ENCODE measurements around the gene ATF4.

Gene ATF4

DNA sequence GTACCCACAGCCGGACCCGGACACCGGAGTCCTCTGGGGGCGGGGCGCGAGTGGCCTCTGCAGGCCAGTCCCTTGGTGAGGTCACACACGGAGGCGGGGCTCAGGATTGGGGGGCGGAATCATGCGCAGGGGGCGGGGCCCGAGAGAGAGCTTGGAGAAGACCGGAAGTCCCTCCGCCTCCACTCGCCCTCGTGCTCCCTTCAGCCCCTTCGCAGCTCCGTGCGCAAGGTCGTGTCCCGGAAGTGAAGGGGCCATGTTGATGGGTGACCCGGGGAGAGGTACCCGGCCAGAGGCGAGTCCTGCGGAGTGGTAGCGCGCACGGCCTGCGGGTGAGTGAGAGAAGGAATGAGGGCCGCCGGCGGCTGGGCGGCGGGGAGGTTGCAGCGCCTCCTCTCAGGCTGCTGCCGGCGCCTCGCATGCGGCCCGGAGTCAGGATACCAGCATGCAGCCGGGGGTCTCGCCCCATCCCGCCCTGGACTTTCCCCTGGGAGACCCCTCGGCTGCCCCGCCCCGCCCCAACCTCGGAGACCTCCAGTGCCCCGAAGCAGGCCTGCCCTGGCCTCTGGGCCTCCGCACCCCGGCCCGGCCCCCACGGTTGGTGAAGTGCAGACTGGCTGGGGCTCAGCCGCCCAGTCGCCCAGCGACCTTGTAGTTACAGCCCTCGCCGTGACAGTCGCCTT, 18.1 kb upstream of the ATF4 start, which contains the start of gene MIEF1 (continued):
- TF ChIP-seq ZNF19 (tag by site-specific recombination; IDR thresholded peaks at IDR 0.05; ENCODE audit: low read depth) (no peak), ZNF571 (tag by site-specific recombination; IDR thresholded peaks at IDR 0.05) (no peak), WT1 (tag by site-specific recombination; IDR thresholded peaks at IDR 0.05) (no peak), HOXA7 (CRISPR knock-in tag; IDR thresholded peaks at IDR 0.05; ENCODE audit: borderline replicate concordance) (no peak), ZNF549 (tag by site-specific recombination; IDR thresholded peaks at IDR 0.05) (no peak), FEZF1 (tag by site-specific recombination; IDR thresholded peaks at IDR 0.05) (no peak), ZNF155 (tag by site-specific recombination; IDR thresholded peaks at IDR 0.05) (no peak), ZNF501 (tag by site-specific recombination; IDR thresholded peaks at IDR 0.05) (0 out of 2 replicates have a peak, but pooled peaks have one; percentile 22), YY1 (tag by site-specific recombination; IDR thresholded peaks at IDR 0.05) (peak; percentile 88), HOXD13 (CRISPR knock-in tag; IDR thresholded peaks at IDR 0.05; ENCODE audit: borderline replicate concordance) (no peak), ZNF114 (tag by site-specific recombination; IDR thresholded peaks at IDR 0.05) (no peak), ZNF654 (tag by site-specific recombination; IDR thresholded peaks at IDR 0.05; ENCODE audit: low read depth) (no peak), ZNF394 (tag by site-specific recombination; IDR thresholded peaks at IDR 0.05; ENCODE audit: borderline replicate concordance) (no peak), ZNF660 (tag by site-specific recombination; IDR thresholded peaks at IDR 0.05) (no peak), ZSCAN23 (tag by site-specific recombination; IDR thresholded peaks at IDR 0.05) (no peak), ZFP69B (tag by site-specific recombination; IDR thresholded peaks at IDR 0.05) (no peak), ZNF529 (tag by site-specific recombination; IDR thresholded peaks at IDR 0.05; ENCODE audit: insufficient replicate concordance) (no peak), MYNN (tag by site-specific recombination; IDR thresholded peaks at IDR 0.05; ENCODE audit: borderline replicate concordance) (no peak), ZBTB17 (tag by site-specific recombination; IDR thresholded peaks at IDR 0.05) (peak; percentile 52), ZNF146 (tag by site-specific recombination; IDR thresholded peaks at IDR 0.05) (no peak)
- TF ChIP-seq, protein P1, sequence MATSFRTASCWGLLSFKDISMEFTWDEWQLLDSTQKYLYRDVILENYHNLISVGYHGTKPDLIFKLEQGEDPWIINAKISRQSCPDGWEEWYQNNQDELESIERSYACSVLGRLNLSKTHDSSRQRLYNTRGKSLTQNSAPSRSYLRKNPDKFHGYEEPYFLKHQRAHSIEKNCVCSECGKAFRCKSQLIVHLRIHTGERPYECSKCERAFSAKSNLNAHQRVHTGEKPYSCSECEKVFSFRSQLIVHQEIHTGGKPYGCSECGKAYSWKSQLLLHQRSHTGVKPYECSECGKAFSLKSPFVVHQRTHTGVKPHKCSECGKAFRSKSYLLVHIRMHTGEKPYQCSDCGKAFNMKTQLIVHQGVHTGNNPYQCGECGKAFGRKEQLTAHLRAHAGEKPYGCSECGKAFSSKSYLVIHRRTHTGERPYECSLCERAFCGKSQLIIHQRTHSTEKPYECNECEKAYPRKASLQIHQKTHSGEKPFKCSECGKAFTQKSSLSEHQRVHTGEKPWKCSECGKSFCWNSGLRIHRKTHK (tag by site-specific recombination; IDR thresholded peaks at IDR 0.05): no peak
- TF ChIP-seq, protein P2, sequence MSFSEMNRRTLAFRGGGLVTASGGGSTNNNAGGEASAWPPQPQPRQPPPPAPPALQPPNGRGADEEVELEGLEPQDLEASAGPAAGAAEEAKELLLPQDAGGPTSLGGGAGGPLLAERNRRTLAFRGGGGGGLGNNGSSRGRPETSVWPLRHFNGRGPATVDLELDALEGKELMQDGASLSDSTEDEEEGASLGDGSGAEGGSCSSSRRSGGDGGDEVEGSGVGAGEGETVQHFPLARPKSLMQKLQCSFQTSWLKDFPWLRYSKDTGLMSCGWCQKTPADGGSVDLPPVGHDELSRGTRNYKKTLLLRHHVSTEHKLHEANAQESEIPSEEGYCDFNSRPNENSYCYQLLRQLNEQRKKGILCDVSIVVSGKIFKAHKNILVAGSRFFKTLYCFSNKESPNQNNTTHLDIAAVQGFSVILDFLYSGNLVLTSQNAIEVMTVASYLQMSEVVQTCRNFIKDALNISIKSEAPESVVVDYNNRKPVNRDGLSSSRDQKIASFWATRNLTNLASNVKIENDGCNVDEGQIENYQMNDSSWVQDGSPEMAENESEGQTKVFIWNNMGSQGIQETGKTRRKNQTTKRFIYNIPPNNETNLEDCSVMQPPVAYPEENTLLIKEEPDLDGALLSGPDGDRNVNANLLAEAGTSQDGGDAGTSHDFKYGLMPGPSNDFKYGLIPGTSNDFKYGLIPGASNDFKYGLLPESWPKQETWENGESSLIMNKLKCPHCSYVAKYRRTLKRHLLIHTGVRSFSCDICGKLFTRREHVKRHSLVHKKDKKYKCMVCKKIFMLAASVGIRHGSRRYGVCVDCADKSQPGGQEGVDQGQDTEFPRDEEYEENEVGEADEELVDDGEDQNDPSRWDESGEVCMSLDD (tag by site-specific recombination; IDR thresholded peaks at IDR 0.05): no peak; the same call in 1 of the 2 replicates
- TF ChIP-seq, protein P3, sequence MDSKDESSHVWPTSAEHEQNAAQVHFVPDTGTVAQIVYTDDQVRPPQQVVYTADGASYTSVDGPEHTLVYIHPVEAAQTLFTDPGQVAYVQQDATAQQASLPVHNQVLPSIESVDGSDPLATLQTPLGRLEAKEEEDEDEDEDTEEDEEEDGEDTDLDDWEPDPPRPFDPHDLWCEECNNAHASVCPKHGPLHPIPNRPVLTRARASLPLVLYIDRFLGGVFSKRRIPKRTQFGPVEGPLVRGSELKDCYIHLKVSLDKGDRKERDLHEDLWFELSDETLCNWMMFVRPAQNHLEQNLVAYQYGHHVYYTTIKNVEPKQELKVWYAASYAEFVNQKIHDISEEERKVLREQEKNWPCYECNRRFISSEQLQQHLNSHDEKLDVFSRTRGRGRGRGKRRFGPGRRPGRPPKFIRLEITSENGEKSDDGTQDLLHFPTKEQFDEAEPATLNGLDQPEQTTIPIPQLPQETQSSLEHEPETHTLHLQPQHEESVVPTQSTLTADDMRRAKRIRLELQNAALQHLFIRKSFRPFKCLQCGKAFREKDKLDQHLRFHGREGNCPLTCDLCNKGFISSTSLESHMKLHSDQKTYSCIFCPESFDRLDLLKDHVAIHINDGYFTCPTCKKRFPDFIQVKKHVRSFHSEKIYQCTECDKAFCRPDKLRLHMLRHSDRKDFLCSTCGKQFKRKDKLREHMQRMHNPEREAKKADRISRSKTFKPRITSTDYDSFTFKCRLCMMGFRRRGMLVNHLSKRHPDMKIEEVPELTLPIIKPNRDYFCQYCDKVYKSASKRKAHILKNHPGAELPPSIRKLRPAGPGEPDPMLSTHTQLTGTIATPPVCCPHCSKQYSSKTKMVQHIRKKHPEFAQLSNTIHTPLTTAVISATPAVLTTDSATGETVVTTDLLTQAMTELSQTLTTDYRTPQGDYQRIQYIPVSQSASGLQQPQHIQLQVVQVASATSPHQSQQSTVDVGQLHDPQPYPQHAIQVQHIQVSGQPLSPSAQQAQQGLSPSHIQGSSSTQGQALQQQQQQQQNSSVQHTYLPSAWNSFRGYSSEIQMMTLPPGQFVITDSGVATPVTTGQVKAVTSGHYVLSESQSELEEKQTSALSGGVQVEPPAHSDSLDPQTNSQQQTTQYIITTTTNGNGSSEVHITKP (tag by site-specific recombination; IDR thresholded peaks at IDR 0.05): peak; percentile 19; the same call in 1 of the 2 replicates
- TF ChIP-seq, protein P4, sequence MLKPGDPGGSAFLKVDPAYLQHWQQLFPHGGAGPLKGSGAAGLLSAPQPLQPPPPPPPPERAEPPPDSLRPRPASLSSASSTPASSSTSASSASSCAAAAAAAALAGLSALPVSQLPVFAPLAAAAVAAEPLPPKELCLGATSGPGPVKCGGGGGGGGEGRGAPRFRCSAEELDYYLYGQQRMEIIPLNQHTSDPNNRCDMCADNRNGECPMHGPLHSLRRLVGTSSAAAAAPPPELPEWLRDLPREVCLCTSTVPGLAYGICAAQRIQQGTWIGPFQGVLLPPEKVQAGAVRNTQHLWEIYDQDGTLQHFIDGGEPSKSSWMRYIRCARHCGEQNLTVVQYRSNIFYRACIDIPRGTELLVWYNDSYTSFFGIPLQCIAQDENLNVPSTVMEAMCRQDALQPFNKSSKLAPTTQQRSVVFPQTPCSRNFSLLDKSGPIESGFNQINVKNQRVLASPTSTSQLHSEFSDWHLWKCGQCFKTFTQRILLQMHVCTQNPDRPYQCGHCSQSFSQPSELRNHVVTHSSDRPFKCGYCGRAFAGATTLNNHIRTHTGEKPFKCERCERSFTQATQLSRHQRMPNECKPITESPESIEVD (tag by site-specific recombination; IDR thresholded peaks at IDR 0.05): no peak
- TF ChIP-seq, protein P5, sequence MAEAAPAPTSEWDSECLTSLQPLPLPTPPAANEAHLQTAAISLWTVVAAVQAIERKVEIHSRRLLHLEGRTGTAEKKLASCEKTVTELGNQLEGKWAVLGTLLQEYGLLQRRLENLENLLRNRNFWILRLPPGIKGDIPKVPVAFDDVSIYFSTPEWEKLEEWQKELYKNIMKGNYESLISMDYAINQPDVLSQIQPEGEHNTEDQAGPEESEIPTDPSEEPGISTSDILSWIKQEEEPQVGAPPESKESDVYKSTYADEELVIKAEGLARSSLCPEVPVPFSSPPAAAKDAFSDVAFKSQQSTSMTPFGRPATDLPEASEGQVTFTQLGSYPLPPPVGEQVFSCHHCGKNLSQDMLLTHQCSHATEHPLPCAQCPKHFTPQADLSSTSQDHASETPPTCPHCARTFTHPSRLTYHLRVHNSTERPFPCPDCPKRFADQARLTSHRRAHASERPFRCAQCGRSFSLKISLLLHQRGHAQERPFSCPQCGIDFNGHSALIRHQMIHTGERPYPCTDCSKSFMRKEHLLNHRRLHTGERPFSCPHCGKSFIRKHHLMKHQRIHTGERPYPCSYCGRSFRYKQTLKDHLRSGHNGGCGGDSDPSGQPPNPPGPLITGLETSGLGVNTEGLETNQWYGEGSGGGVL (tag by site-specific recombination; IDR thresholded peaks at IDR 0.05): no peak
- TF ChIP-seq, protein P6, sequence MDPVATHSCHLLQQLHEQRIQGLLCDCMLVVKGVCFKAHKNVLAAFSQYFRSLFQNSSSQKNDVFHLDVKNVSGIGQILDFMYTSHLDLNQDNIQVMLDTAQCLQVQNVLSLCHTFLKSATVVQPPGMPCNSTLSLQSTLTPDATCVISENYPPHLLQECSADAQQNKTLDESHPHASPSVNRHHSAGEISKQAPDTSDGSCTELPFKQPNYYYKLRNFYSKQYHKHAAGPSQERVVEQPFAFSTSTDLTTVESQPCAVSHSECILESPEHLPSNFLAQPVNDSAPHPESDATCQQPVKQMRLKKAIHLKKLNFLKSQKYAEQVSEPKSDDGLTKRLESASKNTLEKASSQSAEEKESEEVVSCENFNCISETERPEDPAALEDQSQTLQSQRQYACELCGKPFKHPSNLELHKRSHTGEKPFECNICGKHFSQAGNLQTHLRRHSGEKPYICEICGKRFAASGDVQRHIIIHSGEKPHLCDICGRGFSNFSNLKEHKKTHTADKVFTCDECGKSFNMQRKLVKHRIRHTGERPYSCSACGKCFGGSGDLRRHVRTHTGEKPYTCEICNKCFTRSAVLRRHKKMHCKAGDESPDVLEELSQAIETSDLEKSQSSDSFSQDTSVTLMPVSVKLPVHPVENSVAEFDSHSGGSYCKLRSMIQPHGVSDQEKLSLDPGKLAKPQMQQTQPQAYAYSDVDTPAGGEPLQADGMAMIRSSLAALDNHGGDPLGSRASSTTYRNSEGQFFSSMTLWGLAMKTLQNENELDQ (tag by site-specific recombination; IDR thresholded peaks at IDR 0.05; ENCODE audit: low read depth): no peak
